ENCODE results near the gene CUX1. TPM values are rescaled to one million over a fixed set of nuclear protein-coding genes. Genes with fewer than 3 reads are reported as not detected.
A peak's percentile ranks its signal among the peaks of the same experiment; 100 is the strongest.

The CUX1 gene
- total RNA-seq, 1 experiment from 2014 or later = 116 TPM

DNA sequence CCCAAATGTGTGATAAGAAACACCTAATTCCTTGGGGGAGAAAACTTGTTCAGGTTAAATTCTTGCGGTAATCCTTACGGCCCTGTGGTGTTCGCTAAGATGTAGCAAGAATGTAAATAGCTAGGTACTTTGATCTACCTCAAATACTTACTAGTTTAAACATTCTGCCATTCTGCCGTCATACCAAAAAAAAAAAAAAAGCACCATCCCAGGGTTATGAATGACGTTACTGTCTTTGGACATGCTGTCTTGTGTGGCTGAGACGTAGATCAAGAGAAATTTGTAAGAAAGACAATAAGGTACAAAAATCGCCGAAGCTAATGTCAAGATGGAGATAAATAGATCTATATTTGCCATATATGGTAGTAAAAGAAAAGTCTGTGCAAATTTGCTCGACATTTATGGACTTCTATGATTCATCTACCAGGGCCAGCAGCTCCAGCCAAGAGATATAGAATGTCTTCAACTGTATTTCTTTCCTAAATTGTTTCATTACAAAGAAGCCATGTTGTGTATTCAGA is 195.6 kb downstream of the CUX1 start:
- BruUV-seq (replicated peaks) = no TSS peak
- Mint-ChIP-seq H3K27me3 (ENCODE audit: insufficient read depth, unreplicated experiment) (no peaks in the 10 kb centered on the region), H3K9me3 (ENCODE audit: unreplicated experiment) (no peaks in the 10 kb centered on the region), H3K27ac (ENCODE audit: unreplicated experiment) (peak overlapping the region; percentile 85), H3K36me3 (ENCODE audit: insufficient read depth, unreplicated experiment) (peaks cover 75% of the 10 kb centered on the region), H3K4me1 (ENCODE audit: low read depth, unreplicated experiment) (peaks cover 48% of the 10 kb centered on the region), H3K4me3 (ENCODE audit: unreplicated experiment) (peak overlapping the region; percentile 58)
- Histone ChIP-seq H3K4me3 (ENCODE audit: low read depth, low read length) (peak overlapping the region; percentile 18; the same call in 1 of the 2 replicates), H3K9me3 (no peaks in the 10 kb centered on the region), H3K27me3 (replicated peaks; ENCODE audit: control insufficient read depth, insufficient read depth, low read length) (no peaks in the 10 kb centered on the region), H3K36me3 (ENCODE audit: control insufficient read depth, insufficient read depth, low read length) (peaks cover 1% of the 10 kb centered on the region; the same call in 1 of the 2 replicates), H3K4me1 (peaks cover 62% of the 10 kb centered on the region)
- TF ChIP-seq, protein P1, sequence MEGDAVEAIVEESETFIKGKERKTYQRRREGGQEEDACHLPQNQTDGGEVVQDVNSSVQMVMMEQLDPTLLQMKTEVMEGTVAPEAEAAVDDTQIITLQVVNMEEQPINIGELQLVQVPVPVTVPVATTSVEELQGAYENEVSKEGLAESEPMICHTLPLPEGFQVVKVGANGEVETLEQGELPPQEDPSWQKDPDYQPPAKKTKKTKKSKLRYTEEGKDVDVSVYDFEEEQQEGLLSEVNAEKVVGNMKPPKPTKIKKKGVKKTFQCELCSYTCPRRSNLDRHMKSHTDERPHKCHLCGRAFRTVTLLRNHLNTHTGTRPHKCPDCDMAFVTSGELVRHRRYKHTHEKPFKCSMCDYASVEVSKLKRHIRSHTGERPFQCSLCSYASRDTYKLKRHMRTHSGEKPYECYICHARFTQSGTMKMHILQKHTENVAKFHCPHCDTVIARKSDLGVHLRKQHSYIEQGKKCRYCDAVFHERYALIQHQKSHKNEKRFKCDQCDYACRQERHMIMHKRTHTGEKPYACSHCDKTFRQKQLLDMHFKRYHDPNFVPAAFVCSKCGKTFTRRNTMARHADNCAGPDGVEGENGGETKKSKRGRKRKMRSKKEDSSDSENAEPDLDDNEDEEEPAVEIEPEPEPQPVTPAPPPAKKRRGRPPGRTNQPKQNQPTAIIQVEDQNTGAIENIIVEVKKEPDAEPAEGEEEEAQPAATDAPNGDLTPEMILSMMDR (IDR thresholded peaks at IDR 0.05; ENCODE audit: insufficient read depth in 1 of 2, low read depth in 1 of 2, low read length in 1 of 2, severe bottlenecking in 1 of 2, unreplicated experiment in 1 of 2) = no peak
- intact Hi-C loops (cut with micrococcal nuclease; ENCODE audit: unreplicated experiment) = loop anchor here (1.0 to 5.0 kb wide), 7 partner anchors 11 to 428 kb away; partner anchors contain the start of gene CUX1
- peak; percentile 73 to 80 for DNase-seq
- CTCF ChIA-PET = interaction anchor here (1.4 kb wide), 1 partner anchor 55 kb away, joined by 5 read pairs; no protein-coding TSS in a partner anchor
- POLR2A ChIA-PET = interaction anchor here (0.5 to 2.3 kb wide), 6 partner anchors 9 to 196 kb away, joined by 5 to 20 read pairs (median 12); partner anchors contain the start of gene CUX1

- H3K9me3 ChIP-seq = no peaks in the 10 kb centered on the region
- no TSS peak for BruUV-seq (replicated peaks)
- Mint-ChIP-seq H3K27ac (ENCODE audit: unreplicated experiment) (peak overlapping the region; percentile 15), H3K4me3 (ENCODE audit: unreplicated experiment) (no peak overlapping the region), H3K4me1 (ENCODE audit: low read depth, unreplicated experiment) (peaks cover 28% of the 10 kb centered on the region), H3K27me3 (ENCODE audit: insufficient read depth, unreplicated experiment) (no peaks in the 10 kb centered on the region), H3K36me3 (ENCODE audit: insufficient read depth, unreplicated experiment) (peaks cover 69% of the 10 kb centered on the region), H3K9me3 (ENCODE audit: unreplicated experiment) (no peaks in the 10 kb centered on the region)
- intact Hi-C loops (cut with micrococcal nuclease; ENCODE audit: unreplicated experiment) = no loop called here
- H3K36me3 ChIP-seq (ENCODE audit: control insufficient read depth, insufficient read depth, low read length) = peaks cover 4% of the 10 kb centered on the region; the same call in 1 of the 2 replicates
- TF ChIP-seq, protein P1 (IDR thresholded peaks at IDR 0.05; ENCODE audit: insufficient read depth in 1 of 2, low read depth in 1 of 2, low read length in 1 of 2, severe bottlenecking in 1 of 2, unreplicated experiment in 1 of 2) = no peak
- CTCF ChIA-PET = no interaction called here
- DNase-seq = no peak
- POLR2A ChIA-PET = no interaction called here
- H3K4me3 ChIP-seq (ENCODE audit: low read depth, low read length) = no peak overlapping the region
- H3K27me3 ChIP-seq (replicated peaks; ENCODE audit: control insufficient read depth, insufficient read depth, low read length) = no peaks in the 10 kb centered on the region
- H3K4me1 ChIP-seq = peaks cover 31% of the 10 kb centered on the region
These were observed 201.4 kb downstream of the CUX1 start for GRCh38 chr7:102018876-102019275.

DNA sequence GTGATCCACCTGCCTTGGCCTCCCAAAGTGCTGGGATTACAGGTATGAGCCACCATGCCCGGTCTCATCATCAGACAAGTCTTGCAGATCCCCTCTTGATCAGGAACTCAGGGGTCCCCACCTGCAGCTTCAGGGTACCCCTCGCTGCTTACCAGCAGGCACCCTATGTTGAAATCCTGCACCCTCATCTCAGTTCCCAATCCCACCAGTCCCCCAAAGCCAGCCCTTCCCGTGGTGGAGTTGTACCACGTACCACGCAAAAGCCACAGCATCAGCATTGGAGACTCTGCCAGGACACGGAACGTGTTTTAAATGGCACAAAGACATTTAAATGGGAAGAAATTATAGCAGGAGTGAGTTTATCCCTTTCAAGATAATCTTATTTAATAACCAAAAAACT is 202.0 kb downstream of the CUX1 start:
- Mint-ChIP-seq H3K9me3 (ENCODE audit: unreplicated experiment) (no peaks in the 10 kb centered on the region), H3K27me3 (ENCODE audit: insufficient read depth, unreplicated experiment) (no peaks in the 10 kb centered on the region), H3K4me3 (ENCODE audit: unreplicated experiment) (no peak overlapping the region), H3K36me3 (ENCODE audit: insufficient read depth, unreplicated experiment) (peaks cover 66% of the 10 kb centered on the region), H3K27ac (ENCODE audit: unreplicated experiment) (no peak overlapping the region), H3K4me1 (ENCODE audit: low read depth, unreplicated experiment) (peaks cover 28% of the 10 kb centered on the region)
- ChIA-PET POLR2A (no interaction called here), CTCF (no interaction called here)
- Histone ChIP-seq H3K4me3 (ENCODE audit: low read depth, low read length) (no peak overlapping the region), H3K27me3 (replicated peaks; ENCODE audit: control insufficient read depth, insufficient read depth, low read length) (no peaks in the 10 kb centered on the region), H3K4me1 (peaks cover 31% of the 10 kb centered on the region), H3K36me3 (ENCODE audit: control insufficient read depth, insufficient read depth, low read length) (0 out of 2 replicates have a peak, but pooled peaks cover 2% of the 10 kb centered on the region), H3K9me3 (no peaks in the 10 kb centered on the region)
- TF ChIP-seq, protein P1 (IDR thresholded peaks at IDR 0.05; ENCODE audit: insufficient read depth in 1 of 2, low read depth in 1 of 2, low read length in 1 of 2, severe bottlenecking in 1 of 2, unreplicated experiment in 1 of 2) = no peak
- no peak for DNase-seq
- intact Hi-C loops (cut with micrococcal nuclease; ENCODE audit: unreplicated experiment) = no loop called here
- BruUV-seq (replicated peaks) = no TSS peak

Measured in Caco-2 (cell line).